Measurements from ENCODE around the gene GPR31. TPM values are rescaled to one million over a fixed set of nuclear protein-coding genes. Genes with fewer than 3 reads are reported as not detected.

The GPR31 gene
- total RNA-seq, 1 experiment from 2014 or later, result not detected

DNA sequence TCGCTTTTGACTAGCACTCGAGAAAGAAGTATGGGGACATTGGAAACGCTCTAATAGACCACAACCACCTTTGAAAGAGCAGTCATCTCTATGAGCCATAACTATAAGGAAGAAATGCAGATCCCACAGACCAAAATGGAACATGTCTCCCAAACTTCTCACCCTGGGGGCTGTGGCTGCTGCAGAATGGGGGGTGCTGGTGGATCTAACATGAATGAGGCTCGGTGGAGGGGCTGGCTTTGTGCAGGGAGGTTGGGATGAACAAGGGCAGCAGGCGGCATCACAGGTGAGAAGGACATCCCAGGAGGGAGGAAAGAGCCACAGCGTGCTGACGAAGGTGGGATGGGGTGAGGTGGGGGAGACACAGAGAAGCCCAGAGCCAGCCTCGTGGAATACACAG lies 45.4 kb downstream of the GPR31 start (continued):
- TF ChIP-seq, protein P1, sequence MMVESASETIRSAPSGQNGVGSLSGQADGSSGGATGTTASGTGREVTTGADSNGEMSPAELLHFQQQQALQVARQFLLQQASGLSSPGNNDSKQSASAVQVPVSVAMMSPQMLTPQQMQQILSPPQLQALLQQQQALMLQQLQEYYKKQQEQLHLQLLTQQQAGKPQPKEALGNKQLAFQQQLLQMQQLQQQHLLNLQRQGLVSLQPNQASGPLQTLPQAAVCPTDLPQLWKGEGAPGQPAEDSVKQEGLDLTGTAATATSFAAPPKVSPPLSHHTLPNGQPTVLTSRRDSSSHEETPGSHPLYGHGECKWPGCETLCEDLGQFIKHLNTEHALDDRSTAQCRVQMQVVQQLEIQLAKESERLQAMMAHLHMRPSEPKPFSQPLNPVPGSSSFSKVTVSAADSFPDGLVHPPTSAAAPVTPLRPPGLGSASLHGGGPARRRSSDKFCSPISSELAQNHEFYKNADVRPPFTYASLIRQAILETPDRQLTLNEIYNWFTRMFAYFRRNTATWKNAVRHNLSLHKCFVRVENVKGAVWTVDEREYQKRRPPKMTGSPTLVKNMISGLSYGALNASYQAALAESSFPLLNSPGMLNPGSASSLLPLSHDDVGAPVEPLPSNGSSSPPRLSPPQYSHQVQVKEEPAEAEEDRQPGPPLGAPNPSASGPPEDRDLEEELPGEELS (CRISPR knock-in tag; IDR thresholded peaks at IDR 0.05), result no peak
- TF ChIP-seq, protein P2, sequence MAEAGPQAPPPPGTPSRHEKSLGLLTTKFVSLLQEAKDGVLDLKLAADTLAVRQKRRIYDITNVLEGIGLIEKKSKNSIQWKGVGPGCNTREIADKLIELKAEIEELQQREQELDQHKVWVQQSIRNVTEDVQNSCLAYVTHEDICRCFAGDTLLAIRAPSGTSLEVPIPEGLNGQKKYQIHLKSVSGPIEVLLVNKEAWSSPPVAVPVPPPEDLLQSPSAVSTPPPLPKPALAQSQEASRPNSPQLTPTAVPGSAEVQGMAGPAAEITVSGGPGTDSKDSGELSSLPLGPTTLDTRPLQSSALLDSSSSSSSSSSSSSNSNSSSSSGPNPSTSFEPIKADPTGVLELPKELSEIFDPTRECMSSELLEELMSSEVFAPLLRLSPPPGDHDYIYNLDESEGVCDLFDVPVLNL (CRISPR knock-in tag; IDR thresholded peaks at IDR 0.05; ENCODE audit: borderline replicate concordance, low read depth), result no peak
- TF ChIP-seq MYBL2 (CRISPR knock-in tag; IDR thresholded peaks at IDR 0.05), result no peak
- TF ChIP-seq, protein P3, sequence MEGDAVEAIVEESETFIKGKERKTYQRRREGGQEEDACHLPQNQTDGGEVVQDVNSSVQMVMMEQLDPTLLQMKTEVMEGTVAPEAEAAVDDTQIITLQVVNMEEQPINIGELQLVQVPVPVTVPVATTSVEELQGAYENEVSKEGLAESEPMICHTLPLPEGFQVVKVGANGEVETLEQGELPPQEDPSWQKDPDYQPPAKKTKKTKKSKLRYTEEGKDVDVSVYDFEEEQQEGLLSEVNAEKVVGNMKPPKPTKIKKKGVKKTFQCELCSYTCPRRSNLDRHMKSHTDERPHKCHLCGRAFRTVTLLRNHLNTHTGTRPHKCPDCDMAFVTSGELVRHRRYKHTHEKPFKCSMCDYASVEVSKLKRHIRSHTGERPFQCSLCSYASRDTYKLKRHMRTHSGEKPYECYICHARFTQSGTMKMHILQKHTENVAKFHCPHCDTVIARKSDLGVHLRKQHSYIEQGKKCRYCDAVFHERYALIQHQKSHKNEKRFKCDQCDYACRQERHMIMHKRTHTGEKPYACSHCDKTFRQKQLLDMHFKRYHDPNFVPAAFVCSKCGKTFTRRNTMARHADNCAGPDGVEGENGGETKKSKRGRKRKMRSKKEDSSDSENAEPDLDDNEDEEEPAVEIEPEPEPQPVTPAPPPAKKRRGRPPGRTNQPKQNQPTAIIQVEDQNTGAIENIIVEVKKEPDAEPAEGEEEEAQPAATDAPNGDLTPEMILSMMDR (IDR thresholded peaks at IDR 0.05), result no peak
- TF ChIP-seq, protein P4, sequence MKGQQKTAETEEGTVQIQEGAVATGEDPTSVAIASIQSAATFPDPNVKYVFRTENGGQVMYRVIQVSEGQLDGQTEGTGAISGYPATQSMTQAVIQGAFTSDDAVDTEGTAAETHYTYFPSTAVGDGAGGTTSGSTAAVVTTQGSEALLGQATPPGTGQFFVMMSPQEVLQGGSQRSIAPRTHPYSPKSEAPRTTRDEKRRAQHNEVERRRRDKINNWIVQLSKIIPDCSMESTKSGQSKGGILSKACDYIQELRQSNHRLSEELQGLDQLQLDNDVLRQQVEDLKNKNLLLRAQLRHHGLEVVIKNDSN (CRISPR knock-in tag; IDR thresholded peaks at IDR 0.05), result no peak
- TF ChIP-seq, protein P5, sequence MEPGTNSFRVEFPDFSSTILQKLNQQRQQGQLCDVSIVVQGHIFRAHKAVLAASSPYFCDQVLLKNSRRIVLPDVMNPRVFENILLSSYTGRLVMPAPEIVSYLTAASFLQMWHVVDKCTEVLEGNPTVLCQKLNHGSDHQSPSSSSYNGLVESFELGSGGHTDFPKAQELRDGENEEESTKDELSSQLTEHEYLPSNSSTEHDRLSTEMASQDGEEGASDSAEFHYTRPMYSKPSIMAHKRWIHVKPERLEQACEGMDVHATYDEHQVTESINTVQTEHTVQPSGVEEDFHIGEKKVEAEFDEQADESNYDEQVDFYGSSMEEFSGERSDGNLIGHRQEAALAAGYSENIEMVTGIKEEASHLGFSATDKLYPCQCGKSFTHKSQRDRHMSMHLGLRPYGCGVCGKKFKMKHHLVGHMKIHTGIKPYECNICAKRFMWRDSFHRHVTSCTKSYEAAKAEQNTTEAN (CRISPR knock-in tag; IDR thresholded peaks at IDR 0.05), result no peak
- TF ChIP-seq ZNF121 (CRISPR knock-in tag; IDR thresholded peaks at IDR 0.05), result no peak
- no peak for TF ChIP-seq ZNF232 (CRISPR knock-in tag; IDR thresholded peaks at IDR 0.05)
- TF ChIP-seq ZNF396 (CRISPR knock-in tag; IDR thresholded peaks at IDR 0.05; ENCODE audit: borderline replicate concordance), result no peak

DNA sequence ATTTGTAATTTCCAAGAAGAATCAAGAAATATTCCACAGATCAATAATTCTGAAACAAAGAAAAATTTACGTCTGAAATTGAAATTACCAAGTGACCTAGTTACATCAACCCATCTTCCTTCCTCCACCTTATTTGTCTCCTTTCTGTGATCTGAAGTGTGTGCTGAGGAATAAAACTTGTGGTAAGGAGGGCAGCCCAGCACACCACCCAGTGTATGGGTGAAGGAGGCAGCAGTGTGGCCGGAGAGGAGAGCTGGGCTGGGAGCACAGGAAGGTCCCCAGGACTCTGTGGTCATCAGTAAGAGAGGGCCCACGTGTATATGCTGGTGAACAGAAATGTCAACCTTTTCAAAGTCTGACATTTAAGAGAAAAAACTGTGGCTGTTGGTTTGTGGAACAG lies 46.2 kb downstream of the GPR31 start:
- H3K27me3 Mint-ChIP-seq (ENCODE audit: low read depth), result no peaks in the 10 kb centered on the region
- H3K36me3 Mint-ChIP-seq, result no peaks in the 10 kb centered on the region
- ATAC-seq (no peak), DNase-seq (ENCODE audit: low spot score) (no peak)
- no peak overlapping the region for H3K27ac Mint-ChIP-seq
- H3K4me1 Mint-ChIP-seq, result peaks cover 9% of the 10 kb centered on the region
- ChIA-PET POLR2A (no interaction called here), CTCF (no interaction called here)
- H3K4me3 Mint-ChIP-seq, result no peak overlapping the region
- H3K9me3 Mint-ChIP-seq, result no peaks in the 10 kb centered on the region
- TF ChIP-seq ZNF232 (CRISPR knock-in tag; IDR thresholded peaks at IDR 0.05) (no peak), TP53 (CRISPR knock-in tag; IDR thresholded peaks at IDR 0.05) (no peak), ZNF423 (CRISPR knock-in tag; IDR thresholded peaks at IDR 0.05) (no peak), NR3C1 (CRISPR knock-in tag; conservative IDR thresholded peaks at IDR 0.05; ENCODE audit: low read depth) (no peak), CREM (CRISPR knock-in tag; IDR thresholded peaks at IDR 0.05) (no peak), JUN (CRISPR knock-in tag; IDR thresholded peaks at IDR 0.05) (no peak), MXD4 (CRISPR knock-in tag; IDR thresholded peaks at IDR 0.05; ENCODE audit: borderline replicate concordance) (no peak), NR1H2 (CRISPR knock-in tag; IDR thresholded peaks at IDR 0.05) (no peak), FOXJ3 (CRISPR knock-in tag; IDR thresholded peaks at IDR 0.05; ENCODE audit: borderline replicate concordance) (no peak)
- TF ChIP-seq, protein P6, sequence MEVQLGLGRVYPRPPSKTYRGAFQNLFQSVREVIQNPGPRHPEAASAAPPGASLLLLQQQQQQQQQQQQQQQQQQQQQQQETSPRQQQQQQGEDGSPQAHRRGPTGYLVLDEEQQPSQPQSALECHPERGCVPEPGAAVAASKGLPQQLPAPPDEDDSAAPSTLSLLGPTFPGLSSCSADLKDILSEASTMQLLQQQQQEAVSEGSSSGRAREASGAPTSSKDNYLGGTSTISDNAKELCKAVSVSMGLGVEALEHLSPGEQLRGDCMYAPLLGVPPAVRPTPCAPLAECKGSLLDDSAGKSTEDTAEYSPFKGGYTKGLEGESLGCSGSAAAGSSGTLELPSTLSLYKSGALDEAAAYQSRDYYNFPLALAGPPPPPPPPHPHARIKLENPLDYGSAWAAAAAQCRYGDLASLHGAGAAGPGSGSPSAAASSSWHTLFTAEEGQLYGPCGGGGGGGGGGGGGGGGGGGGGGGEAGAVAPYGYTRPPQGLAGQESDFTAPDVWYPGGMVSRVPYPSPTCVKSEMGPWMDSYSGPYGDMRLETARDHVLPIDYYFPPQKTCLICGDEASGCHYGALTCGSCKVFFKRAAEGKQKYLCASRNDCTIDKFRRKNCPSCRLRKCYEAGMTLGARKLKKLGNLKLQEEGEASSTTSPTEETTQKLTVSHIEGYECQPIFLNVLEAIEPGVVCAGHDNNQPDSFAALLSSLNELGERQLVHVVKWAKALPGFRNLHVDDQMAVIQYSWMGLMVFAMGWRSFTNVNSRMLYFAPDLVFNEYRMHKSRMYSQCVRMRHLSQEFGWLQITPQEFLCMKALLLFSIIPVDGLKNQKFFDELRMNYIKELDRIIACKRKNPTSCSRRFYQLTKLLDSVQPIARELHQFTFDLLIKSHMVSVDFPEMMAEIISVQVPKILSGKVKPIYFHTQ (CRISPR knock-in tag; IDR thresholded peaks at IDR 0.05), result no peak
- TF ChIP-seq, protein P5 (CRISPR knock-in tag; IDR thresholded peaks at IDR 0.05), result no peak
- TF ChIP-seq, protein P7, sequence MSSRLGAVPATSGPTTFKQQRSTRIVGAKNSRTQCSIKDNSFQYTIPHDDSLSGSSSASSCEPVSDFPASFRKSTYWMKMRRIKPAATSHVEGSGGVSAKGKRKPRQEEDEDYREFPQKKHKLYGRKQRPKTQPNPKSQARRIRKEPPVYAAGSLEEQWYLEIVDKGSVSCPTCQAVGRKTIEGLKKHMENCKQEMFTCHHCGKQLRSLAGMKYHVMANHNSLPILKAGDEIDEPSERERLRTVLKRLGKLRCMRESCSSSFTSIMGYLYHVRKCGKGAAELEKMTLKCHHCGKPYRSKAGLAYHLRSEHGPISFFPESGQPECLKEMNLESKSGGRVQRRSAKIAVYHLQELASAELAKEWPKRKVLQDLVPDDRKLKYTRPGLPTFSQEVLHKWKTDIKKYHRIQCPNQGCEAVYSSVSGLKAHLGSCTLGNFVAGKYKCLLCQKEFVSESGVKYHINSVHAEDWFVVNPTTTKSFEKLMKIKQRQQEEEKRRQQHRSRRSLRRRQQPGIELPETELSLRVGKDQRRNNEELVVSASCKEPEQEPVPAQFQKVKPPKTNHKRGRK (CRISPR knock-in tag; IDR thresholded peaks at IDR 0.05; ENCODE audit: borderline replicate concordance), result no peak
- TF ChIP-seq, protein P8, sequence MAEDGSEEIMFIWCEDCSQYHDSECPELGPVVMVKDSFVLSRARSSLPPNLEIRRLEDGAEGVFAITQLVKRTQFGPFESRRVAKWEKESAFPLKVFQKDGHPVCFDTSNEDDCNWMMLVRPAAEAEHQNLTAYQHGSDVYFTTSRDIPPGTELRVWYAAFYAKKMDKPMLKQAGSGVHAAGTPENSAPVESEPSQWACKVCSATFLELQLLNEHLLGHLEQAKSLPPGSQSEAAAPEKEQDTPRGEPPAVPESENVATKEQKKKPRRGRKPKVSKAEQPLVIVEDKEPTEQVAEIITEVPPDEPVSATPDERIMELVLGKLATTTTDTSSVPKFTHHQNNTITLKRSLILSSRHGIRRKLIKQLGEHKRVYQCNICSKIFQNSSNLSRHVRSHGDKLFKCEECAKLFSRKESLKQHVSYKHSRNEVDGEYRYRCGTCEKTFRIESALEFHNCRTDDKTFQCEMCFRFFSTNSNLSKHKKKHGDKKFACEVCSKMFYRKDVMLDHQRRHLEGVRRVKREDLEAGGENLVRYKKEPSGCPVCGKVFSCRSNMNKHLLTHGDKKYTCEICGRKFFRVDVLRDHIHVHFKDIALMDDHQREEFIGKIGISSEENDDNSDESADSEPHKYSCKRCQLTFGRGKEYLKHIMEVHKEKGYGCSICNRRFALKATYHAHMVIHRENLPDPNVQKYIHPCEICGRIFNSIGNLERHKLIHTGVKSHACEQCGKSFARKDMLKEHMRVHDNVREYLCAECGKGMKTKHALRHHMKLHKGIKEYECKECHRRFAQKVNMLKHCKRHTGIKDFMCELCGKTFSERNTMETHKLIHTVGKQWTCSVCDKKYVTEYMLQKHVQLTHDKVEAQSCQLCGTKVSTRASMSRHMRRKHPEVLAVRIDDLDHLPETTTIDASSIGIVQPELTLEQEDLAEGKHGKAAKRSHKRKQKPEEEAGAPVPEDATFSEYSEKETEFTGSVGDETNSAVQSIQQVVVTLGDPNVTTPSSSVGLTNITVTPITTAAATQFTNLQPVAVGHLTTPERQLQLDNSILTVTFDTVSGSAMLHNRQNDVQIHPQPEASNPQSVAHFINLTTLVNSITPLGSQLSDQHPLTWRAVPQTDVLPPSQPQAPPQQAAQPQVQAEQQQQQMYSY (CRISPR knock-in tag; IDR thresholded peaks at IDR 0.05), result no peak
